Breast epithelium (tissue), 4 donors: Measurements from ENCODE around the gene FGF10. TPM values are rescaled to one million over a fixed set of nuclear protein-coding genes. Genes with fewer than 3 reads are reported as not detected.

Experiments
- DNase-seq, 2 donors: peaks; one replicate each; pipeline ENCODE4 v3.0.0-alpha.2; 2019; ENCODE audit warnings: low spot score in 2 of 2
- H3K27ac ChIP-seq, 2 donors: fragments of 200-600 bp; sonication (generic) in 1 of 2; one replicate each; pipeline ENCODE4 v1.5.1; 2016 to 2019; ENCODE audit warnings: mild to moderate bottlenecking in 1 of 2
- H3K27me3 ChIP-seq, 2 donors: fragments of 200-600 bp; sonication (generic) in 1 of 2; one replicate each; pipeline versions ENCODE4 v1.5.1 to v1.6.0; 2017 to 2019; ENCODE audit warnings: control low read depth in 1 of 2, mild to moderate bottlenecking in 1 of 2
- H3K36me3 ChIP-seq: fragments of 200-600 bp; one replicate; pipeline ENCODE4 v1.5.1; 2019
- H3K4me1 ChIP-seq, 2 donors: fragments of 200-600 bp; sonication (generic); one replicate each; pipeline ENCODE4 v1.5.1; 2016 to 2019; ENCODE audit warnings: control low read depth in 1 of 2
- H3K4me3 ChIP-seq, 3 donors: fragments of 200-600 bp; sonication (generic); 1 replicate in 2 of 3; 2 replicates in 1 of 3; pipeline ENCODE4 v1.5.1; 2016 to 2019; ENCODE audit warnings: mild to moderate bottlenecking in 3 of 3, moderate library complexity in 2 of 3
- H3K9me3 ChIP-seq, 2 donors: fragments of 200-600 bp; sonication (generic) in 1 of 2; one replicate each; pipeline ENCODE4 v1.5.1; 2016 to 2019; ENCODE audit warnings: control low read depth in 1 of 2
- POLR2A ChIP-seq: fragments of 450-650 bp; IDR thresholded peaks from one replicate; pipeline ENCODE4 v1.6.1; 2016; ENCODE audit warnings: antibody characterized with exemption, mild to moderate bottlenecking, moderate library complexity
- POLR2AphosphoS5 ChIP-seq, 3 donors: sonication (generic); formaldehyde crosslinking; IDR thresholded peaks; one replicate each; pipeline ENCODE4 v1.6.1; 2017; ENCODE audit warnings: antibody characterized with exemption in 3 of 3
- intact Hi-C: fragments of 100-400 bp; cut with DNase I; formaldehyde crosslinking; loops from one replicate; pipeline ENCODE4 v1.15.1; 2023; ENCODE audit warnings: low total_unique reads
- total RNA-seq, 3 donors: library from RNA; depleted of rRNA; stranded (reverse); fragments of >200 nt; gene quantifications; one replicate each; pipeline ENCODE4 v1.1.0, GENCODE V29; 2016
- TF ChIP-seq, protein P1 (sequence below), 3 donors: fragments of 450-650 bp; IDR thresholded peaks; one replicate each; pipeline ENCODE4 v1.5.1; 2016 to 2017; ENCODE audit warnings: antibody characterized with exemption in 3 of 3, mild to moderate bottlenecking in 3 of 3, moderate library complexity in 3 of 3

Gene FGF10
- total RNA-seq, 3 donors from 2014 or later: 13.9 to 60.5 (median 31.1) TPM

- Histone ChIP-seq H3K27ac (no peak overlapping the region), H3K4me1 (no peaks in the 10 kb centered on the region), H3K27me3 (no peaks in the 10 kb centered on the region), H3K9me3 (no peaks in the 10 kb centered on the region), H3K4me3 (no peak overlapping the region), H3K36me3 (no peaks in the 10 kb centered on the region)
- DNase-seq: no peak
- no peak for TF ChIP-seq POLR2A
- TF ChIP-seq, protein P1, sequence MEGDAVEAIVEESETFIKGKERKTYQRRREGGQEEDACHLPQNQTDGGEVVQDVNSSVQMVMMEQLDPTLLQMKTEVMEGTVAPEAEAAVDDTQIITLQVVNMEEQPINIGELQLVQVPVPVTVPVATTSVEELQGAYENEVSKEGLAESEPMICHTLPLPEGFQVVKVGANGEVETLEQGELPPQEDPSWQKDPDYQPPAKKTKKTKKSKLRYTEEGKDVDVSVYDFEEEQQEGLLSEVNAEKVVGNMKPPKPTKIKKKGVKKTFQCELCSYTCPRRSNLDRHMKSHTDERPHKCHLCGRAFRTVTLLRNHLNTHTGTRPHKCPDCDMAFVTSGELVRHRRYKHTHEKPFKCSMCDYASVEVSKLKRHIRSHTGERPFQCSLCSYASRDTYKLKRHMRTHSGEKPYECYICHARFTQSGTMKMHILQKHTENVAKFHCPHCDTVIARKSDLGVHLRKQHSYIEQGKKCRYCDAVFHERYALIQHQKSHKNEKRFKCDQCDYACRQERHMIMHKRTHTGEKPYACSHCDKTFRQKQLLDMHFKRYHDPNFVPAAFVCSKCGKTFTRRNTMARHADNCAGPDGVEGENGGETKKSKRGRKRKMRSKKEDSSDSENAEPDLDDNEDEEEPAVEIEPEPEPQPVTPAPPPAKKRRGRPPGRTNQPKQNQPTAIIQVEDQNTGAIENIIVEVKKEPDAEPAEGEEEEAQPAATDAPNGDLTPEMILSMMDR (IDR thresholded peaks at IDR 0.05): no peak
- no peak for TF ChIP-seq POLR2AphosphoS5 (IDR thresholded peaks at IDR 0.05)
- intact Hi-C loops: no loop called here
Observed at GRCh38 chr5:44257221-44257620, 132.0 kb downstream of the FGF10 start.
